Measurements from ENCODE around the gene HELT. TPM values are rescaled to one million over a fixed set of nuclear protein-coding genes. Genes with fewer than 3 reads are reported as not detected.

Gene HELT
- polyA plus RNA-seq, 3 donors, result not detected

Other genes starting within 250 kb of the HELT start
- gene ACSL1, start 192.5 kb upstream of the HELT start, polyA plus RNA-seq, result 1,000 to 10,000 TPM in 1 of 3 donors, 100 to 1,000 TPM in 2; 229 to 1,419 (median 453) TPM
- gene SLC25A4, start 124.8 kb downstream of the HELT start, polyA plus RNA-seq, result 10 to 100 TPM; 16.8 to 33.1 (median 18.4) TPM
- 10 to 100 TPM in 2 of 3 donors, 1 to 10 TPM in 1; 5.5 to 13.6 (median 11.2) TPM for gene CFAP97, start 185.5 kb downstream of the HELT start, polyA plus RNA-seq
- gene SNX25, start 191.1 kb downstream of the HELT start, polyA plus RNA-seq, result 1 to 10 TPM; 4.3 to 7.4 (median 5.5) TPM